GM18858 (cell line): ENCODE data around the gene FILIP1L.

Source experiments
- ATAC-seq: cut with Tn5 transposase; IDR thresholded peaks from one replicate; pipeline ENCODE4 v1.9.1; 2021; ENCODE audit not compliant: unreplicated experiment

The FILIP1L gene

DNA sequence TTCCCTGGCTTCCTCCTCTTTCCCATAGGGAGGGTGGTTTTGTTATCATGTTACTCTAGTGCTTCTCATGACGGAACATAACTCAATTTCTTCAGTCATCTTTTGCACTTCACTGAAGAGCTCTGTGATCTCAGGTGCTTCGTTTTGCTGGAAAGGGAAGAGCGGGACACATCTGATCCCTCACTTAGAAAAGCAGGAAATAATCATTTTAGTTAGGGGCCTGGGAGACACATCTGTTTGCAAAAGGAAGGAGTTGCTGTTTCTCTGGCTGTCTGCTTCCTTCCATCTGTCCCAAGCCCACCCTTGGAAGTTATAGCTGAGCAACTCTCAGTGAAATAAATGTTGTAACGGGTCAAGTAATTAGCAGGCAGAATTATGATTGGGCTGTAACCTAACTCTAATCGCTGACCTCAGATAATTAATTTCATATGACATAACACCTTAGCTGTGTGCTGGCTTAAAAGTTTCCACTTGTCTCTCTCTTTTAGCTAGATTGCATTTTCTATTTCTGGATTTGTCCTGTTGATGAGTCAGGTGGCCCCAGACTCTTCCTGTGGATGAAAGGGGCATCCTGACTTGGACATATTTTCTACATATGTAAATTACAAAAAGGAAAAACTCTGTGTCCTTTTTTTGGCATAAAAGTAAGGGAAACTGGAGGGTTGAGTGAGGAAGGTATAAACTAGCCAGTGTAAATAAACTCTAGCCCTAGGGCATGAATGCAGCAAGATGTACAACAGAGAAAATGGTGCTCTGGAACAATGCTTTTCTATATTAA lies 11.0 kb upstream of the FILIP1L start:
- no peak for ATAC-seq

GRCh38 chr3:100124201-100124761 lies 10.0 kb upstream of the FILIP1L start:
- no peak for ATAC-seq

- ATAC-seq: no peak
These were observed 8.8 kb upstream of the FILIP1L start for GRCh38 chr3:100123112-100123511.

GRCh38 chr3:100122321-100122720 lies 8.0 kb upstream of the FILIP1L start:
- no peak for ATAC-seq

GRCh38 chr3:100120693-100121092 lies 6.4 kb upstream of the FILIP1L start:
- ATAC-seq: no peak

GRCh38 chr3:100120012-100120411 lies 5.7 kb upstream of the FILIP1L start:
- no peak for ATAC-seq

- no peak for ATAC-seq
These were observed 2.8 kb upstream of the FILIP1L start for GRCh38 chr3:100117093-100117492.

DNA sequence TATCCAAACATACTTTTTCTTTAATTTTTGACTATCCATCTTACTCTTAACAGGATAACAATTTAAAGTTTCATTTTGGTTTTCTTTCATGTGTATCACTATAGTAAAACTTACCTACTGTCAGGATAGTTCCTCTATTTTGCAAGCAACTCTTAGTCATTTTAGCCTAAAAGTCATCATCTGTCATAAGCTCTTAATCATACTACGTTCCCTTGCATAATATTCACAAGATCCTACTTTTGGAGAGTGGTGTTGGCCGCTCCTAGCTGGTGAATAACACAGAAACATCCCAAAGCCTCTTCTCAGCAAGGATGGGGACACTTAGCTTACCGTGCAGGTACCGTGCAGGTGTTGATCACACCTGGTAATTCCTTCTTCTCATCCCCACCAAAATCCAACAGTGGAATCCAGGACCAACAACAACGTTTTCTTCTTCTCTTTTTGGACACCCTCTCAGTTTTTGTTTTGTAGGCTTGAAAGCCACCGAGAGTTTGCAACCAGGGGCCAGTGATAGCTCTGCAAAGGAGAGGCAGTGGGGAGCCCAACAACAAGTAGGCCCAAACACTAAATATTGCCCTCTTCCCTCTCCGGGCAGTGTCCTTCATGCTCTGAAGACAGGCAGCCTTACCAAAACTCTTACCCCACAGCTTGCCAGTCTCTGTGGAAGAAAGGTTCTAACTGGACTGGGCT lies 433 bp downstream of the FILIP1L start:
- ATAC-seq: no peak

DNA sequence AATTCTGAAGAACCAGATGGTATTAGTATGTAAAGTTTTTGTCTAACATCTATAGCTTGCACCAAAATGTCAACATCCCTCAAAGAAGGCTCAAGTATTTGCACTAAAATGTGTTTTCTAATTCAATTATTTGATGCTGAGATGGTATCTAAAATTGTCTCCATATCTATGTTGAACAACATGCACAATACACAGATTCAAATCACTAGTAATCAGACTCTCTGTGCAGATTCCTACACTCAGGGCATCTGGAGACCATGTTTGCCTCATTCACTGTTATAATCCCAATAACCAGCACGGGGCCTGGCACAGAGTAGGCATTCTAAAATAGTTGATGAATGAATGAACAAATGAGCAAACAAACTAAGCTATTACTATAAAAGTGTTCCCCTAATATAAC lies 2.6 kb downstream of the FILIP1L start:
- ATAC-seq: no peak

GRCh38 chr3:100110162-100110561 lies 4.1 kb downstream of the FILIP1L start:
- ATAC-seq: no peak

- no peak for ATAC-seq
These were observed 5.7 kb downstream of the FILIP1L start for GRCh38 chr3:100108464-100109079.

- ATAC-seq: no peak
These were observed 7.0 kb downstream of the FILIP1L start for GRCh38 chr3:100107221-100107814.

GRCh38 chr3:100106531-100107141 lies 7.7 kb downstream of the FILIP1L start:
- ATAC-seq: no peak

- ATAC-seq: no peak
These were observed 8.2 kb downstream of the FILIP1L start for GRCh38 chr3:100106094-100106493.

DNA sequence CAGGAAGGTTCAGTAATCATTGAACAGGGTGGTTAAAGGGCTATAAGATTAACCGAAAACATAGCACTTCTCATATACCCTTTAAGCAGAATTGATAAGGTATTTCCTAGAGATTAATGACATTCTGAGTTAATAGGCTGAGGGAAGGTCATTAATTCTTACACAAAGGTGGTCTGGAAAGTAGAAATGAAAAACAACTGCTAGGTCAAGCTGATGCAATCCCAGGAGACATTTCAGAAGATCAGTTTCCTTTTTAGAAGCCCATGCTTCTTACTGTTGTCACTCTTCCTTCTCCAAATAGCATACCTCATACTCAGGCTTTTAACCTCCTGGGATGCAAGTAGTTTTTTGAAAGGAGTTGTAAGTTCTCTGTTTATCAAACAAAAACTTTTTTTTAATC lies 8.8 kb downstream of the FILIP1L start:
- ATAC-seq: peak; percentile 40

DNA sequence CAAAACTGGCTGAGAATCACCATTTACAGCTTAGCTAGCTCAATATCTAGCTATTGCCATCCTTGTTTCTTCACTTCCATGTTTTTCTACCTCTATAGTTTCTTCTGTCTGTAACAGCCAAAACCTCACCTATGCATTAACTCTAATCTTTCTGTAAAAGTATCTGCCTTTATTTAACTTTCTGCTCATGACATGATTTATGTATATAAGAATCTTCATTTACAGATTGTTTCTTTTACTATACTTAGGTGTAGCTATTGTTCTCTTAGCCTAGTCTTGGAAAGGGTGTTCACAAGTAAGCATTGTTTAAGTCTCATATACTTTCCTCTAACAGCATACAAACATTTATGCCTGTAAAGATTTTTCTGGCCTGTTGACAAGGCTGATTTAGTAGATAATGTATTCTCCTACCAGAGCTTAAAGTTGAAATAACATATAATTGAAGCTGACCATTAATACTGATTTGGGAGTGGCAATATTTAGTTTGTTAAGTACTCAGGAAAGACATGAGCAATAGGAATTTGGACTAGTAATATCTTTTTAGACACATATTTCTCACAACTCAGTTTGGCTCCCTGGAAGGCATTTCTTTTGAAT lies 9.4 kb downstream of the FILIP1L start:
- no peak for ATAC-seq

- ATAC-seq: peak; percentile 10
These were observed 9.9 kb downstream of the FILIP1L start for GRCh38 chr3:100104442-100104798.

DNA sequence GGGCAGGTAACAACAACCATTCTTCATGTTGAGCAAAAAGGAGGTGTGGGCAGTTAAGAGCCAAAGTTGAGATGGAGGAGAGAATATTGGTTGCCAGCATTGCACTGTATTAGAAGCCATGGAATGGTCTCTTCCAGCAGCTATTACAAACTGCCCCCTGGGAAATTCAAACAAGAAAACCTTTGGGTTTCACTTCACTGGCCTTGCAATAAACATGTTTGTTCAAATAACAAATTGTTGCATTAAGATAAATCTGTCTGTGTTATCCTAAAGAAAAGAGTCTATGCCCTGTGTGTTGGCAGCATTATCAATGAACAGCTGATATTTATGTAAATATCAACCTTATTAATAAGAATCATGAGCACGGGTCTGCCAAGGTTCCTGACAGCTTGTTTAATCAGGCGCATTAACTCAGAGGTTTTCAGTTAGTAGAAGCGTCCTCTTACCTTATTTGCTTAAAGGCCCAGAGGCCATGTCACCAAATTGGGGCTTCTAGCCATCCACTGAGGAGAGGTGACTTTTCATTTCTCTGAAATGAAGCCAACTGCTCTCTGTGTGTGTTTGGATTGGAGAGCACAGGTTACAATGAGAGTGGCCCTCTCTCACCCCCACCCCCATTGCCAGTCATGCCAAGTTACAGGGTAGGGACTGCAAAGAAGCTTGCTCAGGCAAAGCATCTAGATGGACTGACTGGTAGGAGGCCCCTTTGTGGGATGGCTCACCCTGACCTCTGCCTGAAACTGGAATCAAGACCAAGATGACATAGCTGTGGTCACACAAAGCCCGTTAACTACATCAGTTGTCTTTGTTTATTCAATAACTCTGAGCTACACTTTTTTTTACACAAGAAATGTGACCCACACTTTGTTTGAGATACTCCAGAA lies 10.5 kb downstream of the FILIP1L start:
- ATAC-seq: peak; percentile 81

- ATAC-seq: no peak
These were observed 11.5 kb downstream of the FILIP1L start for GRCh38 chr3:100102757-100103156.

DNA sequence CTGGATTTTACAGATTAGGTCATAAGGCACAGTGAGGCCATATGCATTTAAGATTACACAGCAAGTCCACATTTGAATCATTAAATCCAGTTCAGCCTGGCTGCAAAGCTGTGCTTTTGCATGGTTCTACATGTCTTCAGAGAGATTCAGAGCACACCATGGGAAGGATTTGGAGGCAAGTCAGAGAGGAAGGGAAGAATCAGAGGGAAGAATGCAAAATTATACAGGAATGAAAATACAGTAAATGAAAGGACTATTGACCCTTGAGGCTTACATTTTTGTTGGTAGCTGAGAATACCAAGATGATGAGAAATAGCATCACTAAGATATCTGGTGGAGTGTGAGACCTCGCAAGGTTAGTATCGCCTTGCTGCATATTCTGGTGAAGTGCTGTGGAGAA lies 13.9 kb downstream of the FILIP1L start:
- no peak for ATAC-seq
